ENCODE data around the gene SYT7.
A peak's percentile ranks its signal among the peaks of the same experiment; 100 is the strongest.
"Not testable (repeated sequence)": the region's sequence is repeated elsewhere in the genome, so short reads cannot be mapped to it uniquely, and the experiment has no call there.

Gene SYT7

DNA sequence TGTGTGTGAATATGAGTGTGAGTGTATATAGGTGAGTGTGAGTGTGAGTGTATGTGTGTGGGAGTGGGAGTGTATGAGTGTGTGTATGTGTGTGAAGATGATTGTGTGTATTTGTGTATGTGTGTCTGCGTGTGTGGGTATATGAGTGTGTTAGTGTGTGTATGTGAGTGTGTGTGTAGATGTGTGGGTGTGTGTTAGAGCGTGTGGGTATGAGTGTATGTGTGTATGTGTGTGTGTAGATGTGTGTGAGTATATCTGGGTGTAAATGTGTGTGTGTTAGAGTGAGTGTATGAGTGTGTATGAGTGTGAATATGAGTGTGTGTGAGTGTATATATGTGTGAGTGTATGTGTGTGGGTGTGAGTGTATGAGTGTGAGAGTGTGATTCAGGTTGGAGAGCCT is 83.4 kb downstream of the SYT7 start:
- DNase-seq (ENCODE audit: low read depth in 2 of 2) = no peak

DNA sequence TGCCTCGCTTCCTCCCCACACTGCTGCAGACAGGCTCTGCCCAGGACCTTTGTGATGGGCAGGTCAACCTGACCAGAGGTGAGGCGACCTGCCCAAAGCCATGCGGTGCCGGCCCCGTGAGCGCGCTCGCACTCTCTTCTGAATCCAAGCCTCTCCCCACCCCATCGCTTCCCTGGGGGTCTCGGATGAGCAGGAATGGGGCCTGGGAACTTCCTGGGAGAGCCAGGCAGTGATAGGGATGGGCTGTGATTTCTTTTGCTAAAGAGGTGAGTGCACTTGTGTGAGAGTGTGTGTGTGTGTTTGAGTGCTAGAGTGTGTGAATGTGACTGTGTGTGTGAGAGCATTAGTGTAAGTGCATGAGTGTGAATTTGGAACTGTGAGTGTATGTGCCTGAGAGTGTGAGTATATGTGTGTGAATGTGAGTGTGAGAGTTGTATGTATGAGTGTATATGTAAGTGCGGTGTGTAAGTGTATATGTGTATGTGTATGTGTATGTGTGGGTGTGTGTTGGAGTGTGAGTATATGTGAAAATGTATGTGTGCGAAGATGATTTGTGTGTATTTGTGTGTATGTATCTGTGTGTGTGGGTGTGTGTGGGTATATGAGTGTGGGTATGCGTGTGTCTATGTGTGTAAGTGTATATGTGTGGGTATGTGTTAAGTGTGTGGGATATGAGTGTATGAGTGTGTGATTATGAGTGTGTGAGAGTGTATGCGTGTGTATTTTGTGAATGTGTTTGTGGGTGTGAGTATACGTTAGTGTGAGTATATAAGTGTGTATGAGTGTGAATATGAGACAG is 84.1 kb downstream of the SYT7 start:
- DNase-seq (ENCODE audit: low read depth in 2 of 2) = no peak

DNA sequence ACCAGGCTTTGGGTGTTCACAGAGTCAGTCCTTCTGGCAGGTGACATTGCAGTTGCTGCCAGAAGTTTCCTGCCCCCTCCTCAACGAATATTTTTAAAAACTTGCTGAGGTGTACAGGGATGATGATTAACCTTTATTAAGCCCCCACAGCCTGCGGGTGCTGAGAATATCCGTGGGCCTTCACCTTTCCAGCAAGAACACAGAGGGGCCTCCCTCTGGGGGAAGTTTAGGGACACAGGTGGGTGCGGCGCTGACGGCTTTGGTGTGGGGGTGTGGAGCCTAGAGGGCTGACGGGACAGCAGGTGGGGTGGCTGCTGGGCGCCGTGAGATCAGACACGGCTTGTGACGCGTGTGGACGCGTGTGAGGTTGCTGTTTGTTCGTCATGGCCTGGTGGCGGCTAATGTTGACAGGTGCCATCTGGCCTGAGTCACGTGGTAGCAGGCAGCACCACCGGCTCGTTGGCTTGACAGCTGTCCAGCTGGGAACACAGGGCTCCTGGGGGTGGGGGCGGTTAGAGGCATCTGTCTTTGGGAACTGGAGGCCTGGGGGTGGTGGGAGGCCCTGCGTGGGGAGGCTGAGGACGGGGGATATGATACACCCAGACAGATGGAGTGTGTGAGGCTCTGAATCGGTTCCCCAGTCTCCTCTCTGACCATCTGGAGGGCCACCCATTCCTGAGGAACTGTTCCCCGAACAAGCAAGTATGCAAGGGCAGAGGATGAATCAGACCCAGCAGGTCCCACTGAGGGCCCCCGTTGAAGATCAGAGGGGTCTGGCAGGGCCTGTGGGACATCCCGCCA is 84.9 kb downstream of the SYT7 start:
- DNase-seq (ENCODE audit: low read depth in 2 of 2) = no peak

DNA sequence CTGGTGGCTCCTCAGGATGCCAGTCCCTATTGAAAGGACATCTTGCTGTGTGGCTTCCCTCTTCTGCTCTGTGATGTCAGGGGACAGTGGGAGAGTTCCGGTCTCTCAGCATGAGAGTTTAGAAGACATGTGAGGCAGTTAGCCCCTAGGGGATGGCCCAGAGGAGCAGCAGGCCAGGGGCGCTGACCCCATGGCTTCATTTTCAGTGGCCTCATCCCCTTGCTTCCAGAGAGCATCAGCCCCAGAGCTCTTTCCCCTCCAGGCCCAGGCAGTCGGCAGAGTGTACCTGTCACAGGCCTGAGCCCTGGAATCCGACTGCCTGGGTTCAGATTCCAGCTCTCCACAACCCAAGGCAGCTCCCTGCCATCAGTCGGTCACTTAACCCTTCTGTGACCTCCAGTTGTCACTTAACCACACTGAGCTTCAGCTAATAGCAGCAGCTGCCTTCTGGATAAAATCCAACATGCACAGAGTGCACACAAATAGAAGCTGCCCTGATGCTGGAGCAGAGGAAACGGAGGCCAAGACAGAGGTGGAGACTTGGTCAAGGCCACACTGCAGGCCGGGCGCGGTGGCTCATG is 86.4 kb downstream of the SYT7 start:
- no peak for DNase-seq (ENCODE audit: low read depth in 2 of 2)

DNA sequence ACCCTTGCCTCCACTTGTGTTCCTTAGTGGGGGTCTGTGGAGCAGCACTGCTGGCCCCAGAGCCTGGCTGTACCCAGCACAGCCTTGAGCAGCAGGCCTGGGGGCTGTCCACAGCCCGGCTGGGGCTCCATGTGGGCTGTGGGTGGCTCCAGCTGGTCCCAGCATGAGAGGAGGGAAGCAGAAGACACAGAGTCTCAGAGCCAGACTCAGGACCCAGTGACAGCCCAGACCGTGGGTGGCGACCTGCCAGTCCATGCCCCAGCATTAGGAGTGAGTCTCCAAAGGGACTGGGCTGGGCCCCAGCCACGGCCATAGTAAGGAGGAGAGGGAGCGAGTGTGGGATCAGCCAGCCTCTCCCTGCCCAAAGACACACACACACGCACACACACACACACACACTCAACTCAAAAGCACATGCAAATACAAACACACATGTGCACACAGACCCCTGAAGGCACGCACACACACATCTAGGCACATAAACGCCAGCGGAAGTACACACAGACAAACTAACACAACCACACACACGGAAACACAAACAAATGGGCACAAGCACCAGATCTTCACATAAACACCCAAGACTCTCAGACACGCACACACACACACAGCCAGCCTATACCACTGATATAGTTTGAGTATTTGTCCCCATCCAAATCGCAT is 89.0 kb downstream of the SYT7 start:
- no peak for DNase-seq (ENCODE audit: low read depth in 2 of 2)

DNA sequence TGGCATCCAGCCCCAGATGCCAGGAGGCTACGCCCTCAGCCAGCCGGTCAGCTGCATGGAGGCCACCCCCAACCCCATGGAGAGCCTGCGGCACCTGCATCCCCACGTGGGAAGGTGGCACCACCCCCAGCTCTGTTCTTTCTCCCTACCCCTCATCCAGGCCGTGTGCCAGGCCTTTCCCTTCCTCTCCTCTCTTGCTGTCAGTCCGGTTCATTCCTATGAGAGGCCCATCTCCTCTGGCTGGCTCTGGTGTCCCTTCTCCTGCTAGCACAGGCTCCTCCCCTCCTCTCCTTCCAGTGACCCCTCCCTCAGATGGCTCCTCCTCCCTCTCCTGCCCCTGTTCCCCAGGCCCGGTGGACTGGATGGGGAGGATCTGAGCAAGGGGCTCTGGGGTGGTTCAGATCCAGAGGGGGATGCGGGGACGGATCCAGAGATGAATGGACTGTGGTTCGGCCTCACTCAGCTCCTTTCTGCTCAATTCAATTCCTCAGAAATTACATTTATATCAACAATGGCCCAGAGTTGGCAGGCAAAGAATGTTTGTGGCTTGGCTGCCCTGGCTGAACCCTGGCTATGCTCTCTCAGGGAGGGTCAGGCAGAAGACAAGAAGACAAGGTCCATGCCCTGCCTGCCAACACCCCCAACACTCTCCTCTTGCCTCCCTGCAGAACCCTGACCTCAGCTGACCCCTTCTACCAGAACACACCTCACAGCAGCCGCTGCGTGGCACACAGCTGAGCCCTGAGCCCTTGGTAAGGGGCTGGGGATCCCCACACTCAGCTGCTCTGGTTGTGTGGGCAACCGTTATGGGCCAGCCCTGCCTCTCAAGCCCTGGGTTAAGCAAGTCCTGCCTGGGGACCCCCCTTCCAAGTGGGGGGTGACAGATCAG is 90.8 kb downstream of the SYT7 start:
- DNase-seq (ENCODE audit: low read depth in 2 of 2) = no peak

DNA sequence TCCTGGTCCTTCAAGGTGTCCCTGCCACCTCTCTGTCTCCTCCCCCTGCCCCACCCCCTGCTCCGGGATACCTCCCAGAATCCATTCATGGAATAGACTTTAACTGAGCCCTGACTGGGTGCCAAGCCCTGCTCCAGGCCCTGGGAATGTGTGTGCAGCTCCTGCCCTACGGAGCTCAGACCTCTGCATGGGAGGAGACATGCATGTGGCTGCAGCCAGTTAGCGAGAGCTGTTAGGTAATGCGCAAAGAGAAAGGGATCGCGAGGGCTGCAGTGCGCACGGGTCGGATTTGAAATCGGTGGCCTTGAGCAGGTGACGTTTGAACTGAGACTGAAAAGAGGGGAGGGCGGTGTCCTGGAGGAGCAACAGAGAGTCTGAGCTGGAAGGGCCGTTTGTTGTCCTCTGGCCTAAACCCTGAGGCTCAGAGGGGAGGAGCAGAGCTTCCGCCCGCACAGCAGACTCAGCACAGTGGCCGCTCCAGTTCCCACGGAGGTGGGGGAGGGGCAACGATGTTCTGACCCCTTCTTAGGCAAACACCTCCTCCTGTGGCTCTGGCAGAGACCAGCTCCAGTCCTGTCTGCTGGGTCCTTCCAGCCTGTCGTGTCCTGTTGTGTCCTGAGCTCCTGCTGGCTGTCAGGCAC is 92.1 kb downstream of the SYT7 start:
- DNase-seq (ENCODE audit: low read depth in 2 of 2) = no peak

DNA sequence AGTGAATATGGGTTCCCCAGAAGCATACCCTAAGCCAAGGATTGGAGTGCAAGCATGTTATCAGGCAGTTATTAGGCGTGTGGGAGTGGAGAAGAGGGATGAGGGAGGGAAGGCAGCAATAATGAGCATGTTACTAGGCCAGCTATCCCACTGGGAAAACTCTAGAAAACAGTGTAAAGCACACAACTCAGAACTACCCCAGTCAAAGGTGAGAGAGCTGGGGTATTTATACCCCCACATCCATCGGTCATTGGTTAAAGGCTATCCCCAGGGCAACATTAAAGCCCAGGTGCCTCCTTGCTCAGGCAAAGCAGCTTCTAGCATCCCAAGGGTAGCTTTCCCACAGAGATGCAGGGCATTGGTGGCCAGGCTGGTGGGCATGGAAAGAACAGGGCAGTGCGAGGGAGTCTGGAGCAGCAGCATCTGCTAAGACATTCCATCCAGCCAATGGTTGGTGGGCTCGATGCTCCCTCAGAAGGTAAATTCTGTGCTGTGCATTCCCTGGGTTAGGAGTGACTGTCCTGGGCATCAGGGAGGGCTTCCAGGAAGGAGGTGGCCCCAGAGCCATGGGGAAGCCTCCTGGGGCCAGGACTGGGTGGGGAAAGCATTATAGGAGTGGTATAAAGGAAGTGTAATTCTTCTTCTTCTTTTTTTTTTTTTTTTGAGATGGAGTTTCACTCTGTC is 93.4 kb downstream of the SYT7 start:
- DNase-seq (ENCODE audit: low read depth in 2 of 2) = no peak

DNA sequence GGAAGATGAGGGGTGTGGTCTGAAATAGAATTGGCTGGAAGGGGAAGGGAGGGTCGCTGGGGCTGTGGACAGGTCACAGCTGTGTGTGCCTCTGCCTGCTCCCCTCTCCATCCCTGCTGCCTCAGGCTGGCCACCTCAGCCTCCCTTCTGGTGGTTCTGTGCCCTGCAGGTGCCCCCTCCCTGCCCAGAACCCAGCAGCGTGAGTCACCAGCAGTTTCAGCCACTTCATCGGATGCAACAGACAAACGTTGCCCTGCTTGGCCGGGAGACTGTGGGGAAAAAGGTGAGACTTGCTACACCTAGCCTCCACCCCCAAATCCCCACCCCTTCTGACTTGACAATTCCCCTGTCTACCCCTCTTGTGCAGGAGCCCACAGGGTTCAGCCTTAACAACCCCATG is 94.1 kb downstream of the SYT7 start:
- no peak for DNase-seq (ENCODE audit: low read depth in 2 of 2)

DNA sequence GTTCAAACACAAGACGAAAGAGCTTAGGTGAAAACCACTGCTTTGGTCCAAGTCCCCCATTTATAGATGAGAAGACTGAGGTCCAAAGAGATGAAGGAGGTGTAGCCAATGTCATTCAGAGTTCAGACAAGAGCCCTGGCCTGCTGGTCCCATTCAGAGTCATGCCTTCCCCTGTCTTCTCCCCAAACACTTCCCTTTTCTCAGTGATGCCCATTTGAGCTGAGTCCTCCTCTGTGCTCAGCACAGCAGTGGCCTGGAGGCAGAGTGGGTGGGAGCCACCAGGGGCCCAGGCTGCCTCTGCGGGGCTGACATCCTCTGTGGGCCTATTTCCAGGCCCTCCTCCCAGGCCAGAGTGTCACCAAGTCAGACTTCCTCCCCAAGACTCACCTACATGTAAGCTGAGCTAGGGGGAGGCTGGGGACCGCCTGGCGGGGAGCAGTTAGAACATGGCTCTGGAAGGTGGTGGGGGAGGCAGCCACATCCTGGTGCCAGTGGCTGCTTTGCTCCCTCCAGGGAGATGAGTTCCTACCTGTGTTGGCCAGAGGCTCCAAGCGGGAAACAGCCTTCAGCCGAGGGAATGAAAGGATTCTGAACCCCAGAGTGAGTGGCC is 94.8 kb downstream of the SYT7 start:
- DNase-seq (ENCODE audit: low read depth in 2 of 2) = no peak

DNA sequence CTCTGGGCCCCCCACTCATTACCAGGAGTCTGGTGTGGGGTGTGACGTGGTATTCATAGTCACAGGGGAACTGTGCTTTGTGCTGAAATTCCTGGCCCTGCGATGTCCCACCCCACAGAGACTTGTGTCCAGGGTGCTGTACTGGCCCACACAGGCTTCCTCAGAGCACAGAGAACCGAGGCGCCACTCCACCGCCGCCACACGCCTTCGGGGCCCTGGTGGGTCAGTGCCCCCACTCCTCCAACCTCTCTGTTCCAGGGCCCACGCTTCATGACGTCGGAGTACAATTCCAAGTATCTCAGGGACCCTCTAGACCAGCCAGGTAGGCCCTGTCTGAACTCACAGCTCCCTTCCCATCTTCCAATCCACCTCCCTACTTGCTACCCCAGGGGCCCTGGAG is 95.8 kb downstream of the SYT7 start:
- DNase-seq (ENCODE audit: low read depth in 2 of 2) = no peak

DNA sequence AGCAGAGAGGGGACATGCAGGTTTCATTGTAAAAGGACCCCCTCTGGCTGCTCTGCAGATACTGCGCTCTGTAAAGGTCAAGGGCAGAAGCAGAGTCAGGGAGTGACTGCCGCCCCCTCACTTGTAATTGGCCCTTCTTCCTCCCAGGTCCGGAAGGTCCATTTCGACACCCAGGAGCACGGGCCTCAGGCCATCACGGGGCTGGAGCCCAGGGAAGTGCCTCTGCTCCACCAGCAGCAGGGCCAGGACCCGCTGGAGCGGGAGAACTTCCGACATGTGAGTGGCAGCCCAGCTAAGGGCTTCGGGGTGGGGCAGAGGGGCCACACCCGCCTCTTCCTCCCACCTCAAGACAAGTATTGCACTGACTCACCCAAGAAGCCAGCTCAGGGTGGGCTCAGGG is 96.3 kb downstream of the SYT7 start:
- DNase-seq (ENCODE audit: low read depth in 2 of 2) = no peak

DNA sequence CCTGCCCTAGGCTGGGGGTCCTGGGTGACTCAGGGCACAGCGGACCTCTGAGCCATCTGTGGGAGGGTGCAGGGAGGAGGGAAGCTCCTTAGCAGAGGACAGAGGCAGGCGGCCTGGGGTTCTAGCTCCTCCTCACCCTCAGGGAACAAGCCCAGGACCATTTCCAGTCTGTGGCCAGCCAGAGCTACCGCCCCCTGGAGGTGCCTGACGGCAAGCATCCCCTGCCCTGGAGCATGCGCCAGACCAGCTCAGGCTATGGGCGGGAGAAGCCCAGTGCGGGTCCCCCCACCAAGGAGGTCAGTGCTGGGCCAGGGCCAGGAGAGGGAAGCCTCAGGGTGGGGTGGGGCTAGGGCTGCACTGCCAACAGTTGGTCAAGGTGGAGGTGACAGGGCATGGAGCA is 98.4 kb downstream of the SYT7 start:
- peak; percentile 14 to 29 for DNase-seq (ENCODE audit: low read depth in 2 of 2)

DNA sequence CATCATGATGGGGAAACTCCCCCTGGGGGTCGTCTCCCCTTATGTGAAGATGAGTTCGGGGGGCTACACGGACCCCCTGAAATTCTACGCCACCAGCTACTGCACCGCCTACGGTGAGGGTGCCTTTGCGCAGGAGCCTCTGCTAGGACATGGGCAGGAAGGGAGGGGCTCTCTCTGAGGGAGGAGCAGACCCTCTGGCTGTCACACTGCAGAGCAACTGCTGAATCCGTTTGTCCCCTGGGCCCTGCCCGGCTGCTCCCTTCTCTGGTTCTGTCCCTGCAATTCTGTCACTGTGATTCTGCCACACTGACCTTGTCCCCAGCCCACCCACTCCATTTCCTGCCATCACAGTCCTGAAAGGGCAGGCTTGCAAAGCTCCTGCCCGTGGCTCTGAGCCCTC is 99.1 kb downstream of the SYT7 start:
- DNase-seq (ENCODE audit: low read depth in 2 of 2) = no peak

DNA sequence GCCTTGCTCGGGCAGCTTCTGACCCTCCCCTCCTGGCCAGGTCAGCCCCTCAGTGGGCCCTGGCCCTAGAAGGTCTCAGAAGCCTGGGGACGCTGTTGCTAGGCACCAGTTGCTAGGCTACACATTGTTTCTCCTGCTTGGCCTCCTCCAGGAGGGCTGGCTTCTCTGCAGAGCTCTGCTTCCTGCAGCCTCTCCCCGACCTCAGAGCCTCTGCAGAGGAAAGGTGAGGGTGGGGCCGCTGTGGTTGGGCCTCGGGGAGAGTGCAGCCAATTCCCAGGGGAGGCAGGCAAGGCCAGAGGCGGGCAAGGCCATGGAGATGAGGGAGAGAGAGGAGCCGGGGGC is 99.9 kb downstream of the SYT7 start:
- no peak for DNase-seq (ENCODE audit: low read depth in 2 of 2)

DNA sequence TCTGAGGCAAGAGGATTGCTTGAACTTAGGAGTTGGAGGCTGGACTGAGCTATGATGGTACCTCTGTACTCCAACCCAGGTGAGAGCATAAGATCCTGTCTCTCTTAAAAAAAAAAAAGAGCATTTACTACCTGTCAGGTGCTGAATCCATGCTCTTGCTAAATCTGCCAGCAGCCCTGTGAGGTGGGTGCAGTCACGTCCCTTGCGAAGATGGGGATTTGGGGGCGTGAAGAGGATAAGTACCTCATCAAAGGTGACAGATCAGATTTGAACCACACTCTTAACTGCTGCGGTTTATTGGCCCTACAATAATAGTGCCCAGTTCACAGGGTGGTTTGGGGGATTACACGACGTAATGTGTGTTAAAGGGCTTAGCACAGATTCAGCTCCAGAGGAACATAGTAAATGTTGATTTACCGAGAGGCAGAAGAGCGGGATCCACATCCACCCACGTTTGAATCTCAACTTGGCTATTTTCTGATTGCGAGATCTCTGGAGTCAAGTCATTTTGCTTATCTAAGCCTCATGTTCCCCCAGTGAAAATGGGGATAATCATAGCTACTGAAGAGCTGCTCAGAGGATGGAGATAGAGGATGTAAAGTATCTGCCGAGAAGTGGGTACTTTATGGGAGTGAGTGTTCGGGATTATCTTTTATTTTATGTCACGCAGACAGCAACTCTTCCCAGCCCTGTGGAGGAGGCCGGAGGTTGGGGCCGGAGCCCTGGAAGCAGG is 100.4 kb downstream of the SYT7 start:
- DNase-seq (ENCODE audit: low read depth in 2 of 2) = no peak

DNA sequence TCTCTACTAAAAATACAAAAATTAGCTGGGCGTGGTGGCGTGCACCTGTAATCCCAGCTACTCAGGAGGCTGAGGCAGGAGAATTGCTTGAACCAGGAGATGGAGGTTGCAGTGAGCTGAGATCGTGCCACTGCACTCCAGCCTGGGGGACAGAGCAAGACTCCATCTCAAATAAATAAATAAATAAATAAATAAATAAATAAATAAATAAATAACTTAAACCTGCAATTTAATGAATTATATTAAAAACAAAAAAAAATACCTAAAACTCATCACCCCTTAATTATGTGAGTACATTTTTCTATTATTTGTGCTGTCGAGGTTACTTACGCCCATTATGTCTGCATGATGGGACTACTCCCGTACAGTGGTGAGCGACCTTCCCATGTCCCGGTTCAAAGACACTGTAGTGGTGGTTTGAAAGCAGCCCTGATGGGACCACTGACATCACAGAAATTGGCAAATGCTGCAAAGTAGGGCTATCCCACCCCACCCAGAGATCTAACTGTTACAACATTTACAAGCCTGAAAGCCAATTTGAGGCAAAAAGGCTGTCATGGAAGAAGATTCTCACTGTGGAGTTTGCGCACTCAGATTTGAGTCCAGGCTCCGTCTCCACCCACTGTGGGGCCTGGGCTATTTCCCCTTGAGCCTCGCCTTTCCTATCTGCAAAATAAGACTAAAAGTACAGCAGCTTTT is 101.4 kb downstream of the SYT7 start:
- DNase-seq (ENCODE audit: low read depth in 2 of 2) = not testable (repeated sequence)

DNA sequence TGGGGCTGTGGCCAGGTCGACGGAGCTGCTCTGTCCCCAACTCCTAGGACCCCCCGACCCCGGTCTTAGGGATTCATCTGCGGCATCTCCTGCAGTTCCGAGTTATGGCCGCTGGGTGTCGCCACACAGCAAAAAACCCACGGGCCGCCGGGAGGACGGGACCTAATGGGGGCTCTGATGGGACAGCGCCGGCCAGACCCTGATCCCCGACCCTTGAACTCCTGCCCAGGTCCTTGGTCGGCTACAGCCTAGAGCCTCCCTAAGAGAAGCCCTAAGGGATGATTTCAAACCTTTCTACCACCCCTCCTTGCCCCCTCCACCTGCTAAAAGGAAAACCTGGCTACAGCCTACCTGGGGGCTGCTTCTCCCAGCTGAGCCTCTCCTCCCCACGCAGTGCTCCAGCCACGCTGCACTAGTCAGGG is 103.1 kb downstream of the SYT7 start:
- peak; percentile 37 to 40 for DNase-seq (ENCODE audit: low read depth in 2 of 2)

DNA sequence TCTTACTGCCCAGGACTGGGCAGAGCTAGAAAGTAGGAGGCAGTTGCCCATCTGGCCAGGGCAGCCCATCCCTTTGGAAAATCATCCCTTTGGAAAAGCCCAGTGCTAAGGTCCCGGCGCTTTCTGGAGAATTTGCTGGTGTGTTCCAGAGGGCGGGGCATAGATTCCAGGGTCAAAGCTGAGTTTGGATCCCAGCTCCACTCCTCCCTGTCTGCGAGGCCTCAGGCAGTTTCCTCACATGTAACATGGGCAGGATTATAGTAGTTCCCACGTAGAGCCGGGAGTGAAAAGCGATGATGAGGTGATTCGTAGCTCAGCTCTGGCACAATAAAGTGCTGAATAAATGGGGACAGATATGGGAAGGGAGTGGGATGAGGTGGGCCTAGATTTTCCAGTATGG is 103.8 kb downstream of the SYT7 start:
- DNase-seq (ENCODE audit: low read depth in 2 of 2) = no peak

Measured in stimulated activated CD8-positive, alpha-beta memory T cell treated with anti-CD3 and anti-CD28 coated beads, Interleukin-2, amount 100 ng/mL, for 48 hours (primary cell).